ENCODE data around the gene ATP12A.

The ATP12A gene

DNA sequence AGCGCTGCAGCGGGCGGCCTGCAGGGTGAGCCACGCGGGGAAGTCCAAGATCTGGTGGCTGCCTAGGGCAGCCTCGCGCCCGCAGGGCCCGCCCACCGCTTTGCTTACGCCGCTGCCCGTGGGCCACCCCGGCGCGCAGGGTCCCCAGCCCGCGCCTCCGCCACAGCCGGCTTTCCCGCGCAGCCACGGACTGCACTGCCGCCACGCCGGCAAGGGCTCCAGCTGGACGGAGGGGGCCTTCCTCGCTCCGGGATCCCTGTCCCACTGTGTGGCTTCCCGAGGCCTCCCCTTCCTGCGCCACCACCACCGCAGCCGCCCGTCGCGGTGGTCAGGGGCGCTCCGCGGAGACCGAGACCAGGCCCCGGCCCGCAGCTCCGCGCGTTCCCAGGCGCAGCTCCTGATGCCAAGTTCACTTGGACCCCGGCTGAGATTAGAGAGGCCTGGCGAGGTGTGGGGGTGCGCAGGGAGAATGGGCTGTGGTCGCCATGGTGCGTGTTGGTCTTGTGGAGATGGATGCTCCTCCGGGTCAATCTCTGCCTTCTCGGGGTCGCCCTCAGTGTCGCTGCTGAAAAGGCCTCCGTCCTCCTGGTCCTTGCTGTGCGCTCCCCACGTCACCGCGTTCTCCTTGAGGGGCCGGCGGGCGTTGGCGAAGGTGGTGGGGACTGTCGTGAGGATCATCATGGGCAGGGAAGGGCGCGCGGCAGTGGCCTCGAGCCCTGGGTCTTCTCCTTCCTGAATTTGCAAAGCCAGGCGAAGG is 65.8 kb downstream of the ATP12A start:
- no peak for DNase-seq
- in situ Hi-C loops (cut with MboI; ENCODE audit: low pct_unique_long_range_greater_than_20kb, low sequenced_read_pairs) = loop anchor here (25.0 kb wide), 1 partner anchor 241 kb away; no protein-coding TSS in a partner anchor

DNA sequence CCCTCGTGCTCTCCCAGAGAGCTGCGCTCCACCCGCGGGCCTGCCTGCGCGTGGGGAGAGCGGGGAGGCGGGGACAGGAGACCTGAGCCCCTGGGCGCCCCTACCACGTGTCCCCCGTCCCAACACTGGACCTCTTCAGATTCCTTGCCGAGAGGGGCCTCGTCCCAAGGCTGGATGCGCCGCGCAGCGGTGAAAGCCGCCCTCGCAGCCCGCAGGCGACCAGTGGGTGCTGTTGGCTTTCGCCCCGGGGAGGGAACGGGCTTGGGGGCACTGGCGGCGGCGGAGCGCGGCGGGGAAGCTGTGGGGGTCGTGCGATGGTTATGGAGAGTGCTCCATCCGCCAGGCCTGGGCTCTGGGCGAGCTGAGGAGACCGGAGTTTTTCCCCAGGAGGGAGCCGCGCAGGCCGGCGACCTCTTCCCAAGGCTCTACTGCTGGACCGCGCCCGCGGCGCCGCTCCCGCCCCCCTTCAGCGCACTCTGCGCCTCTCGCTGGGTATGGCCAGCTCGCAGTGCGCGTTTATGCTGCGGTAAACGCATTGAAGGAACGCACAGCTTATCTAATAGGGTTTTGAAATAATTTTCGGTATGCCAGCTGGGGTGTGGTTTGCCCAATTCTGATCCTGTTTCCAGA is 66.5 kb downstream of the ATP12A start:
- DNase-seq = no peak
- in situ Hi-C loops (cut with MboI; ENCODE audit: low pct_unique_long_range_greater_than_20kb, low sequenced_read_pairs) = loop anchor here (25.0 kb wide), 1 partner anchor 241 kb away; no protein-coding TSS in a partner anchor

DNA sequence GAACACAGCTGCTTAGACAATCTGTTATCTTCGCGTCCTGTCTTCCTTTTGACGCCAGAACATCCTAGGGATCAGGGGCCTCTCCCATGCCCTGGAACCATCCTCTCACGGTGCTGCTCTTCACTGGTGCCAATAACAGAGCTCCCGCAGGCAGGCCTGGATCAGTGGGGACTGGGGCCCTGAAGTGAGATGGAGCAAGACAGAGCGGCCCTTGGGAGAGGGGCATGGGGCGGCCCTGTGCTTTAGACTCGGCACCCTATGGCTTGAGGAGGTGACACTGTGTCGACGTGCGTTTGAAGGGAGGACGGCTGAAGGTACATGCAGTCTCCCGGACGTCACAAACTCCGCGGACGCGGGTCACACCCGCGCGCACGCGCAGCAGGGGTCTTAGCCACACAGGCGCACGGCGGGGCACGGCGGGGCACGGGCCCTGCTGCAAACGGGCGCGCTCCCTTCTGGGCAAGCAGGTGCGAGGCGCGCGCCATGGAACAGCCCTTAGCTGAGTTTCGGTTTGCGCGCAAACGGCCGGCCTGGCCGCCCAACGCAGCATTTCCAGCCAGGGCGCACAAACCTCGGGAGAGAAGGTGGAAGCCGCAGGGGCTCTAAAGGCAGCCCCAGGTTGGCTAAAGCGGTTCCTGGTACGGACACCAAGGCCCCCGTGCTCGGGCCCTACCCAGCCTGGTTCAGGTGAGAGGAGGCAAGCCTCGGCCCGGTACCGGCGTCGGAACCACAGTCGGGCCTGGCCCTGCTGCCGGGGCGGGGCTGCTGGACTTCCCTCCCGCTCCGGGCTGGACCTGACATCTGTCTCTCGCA is 67.2 kb downstream of the ATP12A start:
- in situ Hi-C loops (cut with MboI; ENCODE audit: low pct_unique_long_range_greater_than_20kb, low sequenced_read_pairs) = loop anchor here (25.0 kb wide), 1 partner anchor 240 kb away; no protein-coding TSS in a partner anchor

DNA sequence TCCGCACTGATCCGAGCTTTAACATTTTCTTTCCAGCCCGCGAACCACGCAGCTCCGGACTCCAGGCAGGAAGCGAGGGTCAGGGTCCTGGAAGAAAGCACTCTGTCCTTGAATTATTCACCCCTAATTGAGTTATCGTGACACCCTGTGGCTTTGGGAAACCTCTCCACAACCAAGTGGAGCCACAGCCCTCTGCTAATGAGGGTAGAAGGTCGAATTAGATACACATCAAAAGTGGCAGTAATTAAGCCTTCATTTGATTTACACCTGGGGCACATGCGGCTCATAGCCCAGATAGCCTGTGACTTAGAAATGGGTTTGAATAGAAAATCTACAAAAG is 67.8 kb downstream of the ATP12A start:
- in situ Hi-C loops (cut with MboI; ENCODE audit: low pct_unique_long_range_greater_than_20kb, low sequenced_read_pairs) = loop anchor here (25.0 kb wide), 1 partner anchor 239 kb away; no protein-coding TSS in a partner anchor
- DNase-seq = no peak

More for the DNA sequence above, 67.2 kb downstream of the ATP12A start:
- no peak for DNase-seq

DNA sequence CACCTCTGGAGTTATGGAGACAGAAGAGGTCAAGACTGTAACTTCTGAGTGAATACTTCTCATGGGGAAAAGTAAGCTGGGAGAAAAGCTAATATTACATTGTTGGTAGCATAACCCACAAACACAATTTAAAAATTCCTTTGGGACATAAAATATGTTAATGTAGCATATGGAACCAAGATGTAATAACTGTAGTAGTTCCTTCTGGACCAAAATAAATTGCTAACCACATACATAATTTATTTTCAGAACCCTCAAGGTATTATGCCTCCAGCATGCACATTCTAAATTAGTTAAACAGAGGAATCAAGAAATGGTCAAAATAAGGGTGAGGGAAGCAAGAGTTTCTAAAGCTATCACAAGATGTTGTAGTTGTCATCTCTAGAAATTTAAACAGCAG is 79.0 kb downstream of the ATP12A start:
- in situ Hi-C loops (cut with MboI; ENCODE audit: low pct_unique_long_range_greater_than_20kb, low sequenced_read_pairs) = no loop called here
- no peak for DNase-seq

Data from KBM-7 (cell line).